ENCODE data around the gene IFNA6.

Gene IFNA6

GRCh38 chr9:21331676-21332402 lies 18.8 kb downstream of the IFNA6 start:
- no peak for DNase-seq (ENCODE audit: low spot score)

- no peak for DNase-seq (ENCODE audit: low spot score)
Measured at GRCh38 chr9:21326526-21327139, 24.1 kb downstream of the IFNA6 start.

- no peak for DNase-seq (ENCODE audit: low spot score)
Measured at GRCh38 chr9:21324047-21324446, 26.6 kb downstream of the IFNA6 start.

GRCh38 chr9:21322911-21323461 lies 27.7 kb downstream of the IFNA6 start:
- no peak for DNase-seq (ENCODE audit: low spot score)

- DNase-seq (ENCODE audit: low spot score), result no peak
Measured at GRCh38 chr9:21320465-21320864, 30.2 kb downstream of the IFNA6 start.

GRCh38 chr9:21317956-21318923 lies 32.4 kb downstream of the IFNA6 start:
- DNase-seq (ENCODE audit: low spot score), result no peak

GRCh38 chr9:21316860-21317259 lies 33.8 kb downstream of the IFNA6 start:
- DNase-seq (ENCODE audit: low spot score), result no peak

GRCh38 chr9:21316032-21316842 lies 34.5 kb downstream of the IFNA6 start:
- DNase-seq (ENCODE audit: low spot score), result no peak

GRCh38 chr9:21314152-21314551 lies 36.5 kb downstream of the IFNA6 start:
- DNase-seq (ENCODE audit: low spot score), result no peak

- DNase-seq (ENCODE audit: low spot score), result no peak
Measured at GRCh38 chr9:21311889-21312288, 38.8 kb downstream of the IFNA6 start.

- DNase-seq (ENCODE audit: low spot score), result no peak
Measured at GRCh38 chr9:21305213-21305612, 45.5 kb downstream of the IFNA6 start, which contains the start of gene IFNA5. IFNA5 (minus strand) TSS chr9:21305313; CDS start chr9:21305256, 57 bp downstream.

All from hepatic stellate cell (primary cell).